ENCODE results near the gene M6PR.
A peak's percentile ranks its signal among the peaks of the same experiment; 100 is the strongest.
"Not testable (repeated sequence)": the region's sequence is repeated elsewhere in the genome, so short reads cannot be mapped to it uniquely, and the experiment has no call there.

M6PR gene

DNA sequence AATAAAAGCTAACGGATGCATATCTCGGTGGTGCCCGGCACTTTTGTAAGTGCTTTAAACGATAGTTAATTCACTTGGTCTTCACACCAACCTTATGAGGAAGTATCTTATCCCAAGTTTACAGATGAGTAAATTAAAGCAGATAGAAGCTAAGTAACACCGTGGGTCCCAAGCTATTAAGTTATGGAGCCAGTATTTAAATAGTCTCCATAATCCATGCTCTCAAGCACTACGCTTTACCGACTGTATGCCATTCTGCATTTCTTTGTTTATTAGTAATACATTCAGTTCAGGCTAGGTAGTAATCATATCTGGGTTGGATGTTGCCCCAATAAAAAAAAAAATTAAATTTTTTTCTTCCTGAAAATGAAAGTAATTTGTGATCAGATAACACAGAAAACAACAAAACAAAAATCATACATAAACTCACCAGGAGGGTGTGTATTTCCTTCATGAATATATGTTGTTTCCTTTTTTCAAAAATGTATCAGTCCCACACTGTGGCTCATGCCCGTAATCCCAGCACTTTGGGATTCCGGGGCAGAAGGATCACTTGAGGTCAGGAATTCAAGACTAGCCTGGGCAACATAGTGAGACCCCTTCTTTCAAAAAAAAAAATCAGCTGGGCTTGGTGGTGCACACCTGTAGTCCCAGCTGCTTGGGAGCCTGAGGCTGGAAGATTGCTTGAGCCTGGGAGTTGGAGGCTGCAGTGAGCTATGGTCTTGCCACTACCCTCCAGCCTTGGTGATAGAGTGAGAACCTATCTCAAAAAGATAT, 1.4 kb upstream of the M6PR start:
- DNase-seq (ENCODE audit: low spot score), result no peak

GRCh38 chr12:8950221-8950527, 729 bp upstream of the M6PR start:
- no peak for DNase-seq (ENCODE audit: low spot score)

DNA sequence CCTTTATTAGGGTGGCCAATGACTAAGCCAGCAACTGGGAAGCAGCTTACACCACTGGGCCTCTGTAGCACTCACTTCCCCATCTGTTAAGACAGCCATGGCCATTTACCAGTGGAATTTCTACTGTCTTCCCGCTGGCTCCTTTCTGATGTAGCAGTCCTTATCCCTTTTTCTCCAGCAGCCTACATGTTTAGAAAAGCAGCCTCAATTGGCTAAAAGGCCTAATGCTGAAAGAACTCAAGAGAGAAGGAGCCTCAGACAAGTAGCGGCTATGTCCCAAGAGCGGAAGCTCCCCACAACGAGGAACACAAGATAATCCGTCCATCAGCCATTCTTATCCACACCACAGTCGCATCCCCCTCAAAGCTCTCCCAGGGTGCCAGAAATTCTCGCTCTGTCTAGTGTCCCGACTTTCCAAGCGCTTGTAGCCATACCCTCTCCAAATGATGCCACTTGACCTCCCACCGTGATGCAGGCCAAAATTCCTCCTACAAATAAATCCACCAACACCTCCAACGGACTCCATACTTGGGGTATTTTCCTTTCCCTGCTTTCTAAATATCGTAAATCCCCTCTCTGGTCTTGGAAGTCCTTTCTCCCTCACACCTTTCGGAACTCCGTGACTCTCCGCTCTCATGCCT, 624 bp downstream of the M6PR start:
- peak; percentile 45 for DNase-seq (ENCODE audit: low spot score)

- DNase-seq (ENCODE audit: low spot score), result no peak
These were observed 1.7 kb downstream of the M6PR start for GRCh38 chr12:8947737-8948136.

- DNase-seq (ENCODE audit: low spot score), result no peak
These were observed 2.7 kb downstream of the M6PR start for GRCh38 chr12:8946733-8947132.

DNA sequence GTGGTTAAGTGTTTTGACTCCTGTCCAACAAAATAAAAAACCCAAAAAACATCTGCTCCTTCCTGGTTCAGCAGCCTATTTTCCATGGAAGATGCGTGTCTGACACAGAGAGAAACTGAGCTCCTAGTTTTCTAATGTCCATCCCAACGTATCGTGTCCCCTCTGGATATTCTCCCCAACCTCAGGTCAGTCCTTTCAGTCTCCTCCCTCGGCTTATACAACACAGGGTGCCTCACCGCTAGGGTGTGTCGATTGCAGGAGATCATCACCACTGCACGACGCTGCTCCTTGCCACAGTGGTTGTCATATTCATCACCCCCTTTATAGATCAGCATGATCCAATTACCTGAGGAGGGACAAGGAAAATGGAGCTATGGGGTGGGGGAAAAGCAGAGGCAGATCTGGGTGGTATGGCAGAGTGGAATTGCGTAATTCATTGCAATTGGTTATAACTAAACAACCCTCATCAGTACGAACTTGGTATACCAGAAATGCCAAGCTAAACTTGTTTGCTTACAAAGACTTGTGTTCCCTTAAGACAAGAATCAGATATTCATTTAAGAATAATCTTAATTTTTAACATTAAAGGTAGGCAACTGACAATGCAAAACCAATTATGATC, 5.8 kb downstream of the M6PR start:
- DNase-seq (ENCODE audit: low spot score), result no peak

- DNase-seq (ENCODE audit: low spot score), result no peak
These were observed 7.6 kb downstream of the M6PR start for GRCh38 chr12:8941691-8942478.

- not testable (repeated sequence) for DNase-seq (ENCODE audit: low spot score)
These were observed 11.5 kb downstream of the M6PR start for GRCh38 chr12:8937842-8938442.

DNA sequence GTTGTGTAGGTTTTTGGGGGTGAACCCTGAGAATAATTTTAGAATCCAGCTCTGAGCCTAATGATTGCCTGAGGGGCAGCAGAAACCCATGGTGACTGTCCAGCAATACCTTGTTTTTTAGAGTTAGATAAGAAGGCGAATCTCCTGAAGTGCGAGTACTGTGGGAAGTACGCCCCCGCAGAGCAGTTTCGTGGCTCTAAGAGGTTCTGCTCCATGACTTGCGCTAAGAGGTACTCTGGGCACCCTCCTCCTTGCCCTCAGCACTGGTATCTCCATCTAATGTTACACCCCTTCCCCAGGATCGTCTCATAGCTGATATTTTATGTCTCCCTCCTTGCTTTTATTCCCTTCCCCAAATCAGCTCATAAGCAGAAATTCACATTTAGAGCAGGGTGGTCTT, 12.7 kb downstream of the M6PR start:
- DNase-seq (ENCODE audit: low spot score), result no peak

- not testable (repeated sequence) for DNase-seq (ENCODE audit: low spot score)
These were observed 15.4 kb downstream of the M6PR start for GRCh38 chr12:8934080-8934479.

- DNase-seq (ENCODE audit: low spot score), result not testable (repeated sequence)
These were observed 17.0 kb downstream of the M6PR start for GRCh38 chr12:8932464-8932863.

DNA sequence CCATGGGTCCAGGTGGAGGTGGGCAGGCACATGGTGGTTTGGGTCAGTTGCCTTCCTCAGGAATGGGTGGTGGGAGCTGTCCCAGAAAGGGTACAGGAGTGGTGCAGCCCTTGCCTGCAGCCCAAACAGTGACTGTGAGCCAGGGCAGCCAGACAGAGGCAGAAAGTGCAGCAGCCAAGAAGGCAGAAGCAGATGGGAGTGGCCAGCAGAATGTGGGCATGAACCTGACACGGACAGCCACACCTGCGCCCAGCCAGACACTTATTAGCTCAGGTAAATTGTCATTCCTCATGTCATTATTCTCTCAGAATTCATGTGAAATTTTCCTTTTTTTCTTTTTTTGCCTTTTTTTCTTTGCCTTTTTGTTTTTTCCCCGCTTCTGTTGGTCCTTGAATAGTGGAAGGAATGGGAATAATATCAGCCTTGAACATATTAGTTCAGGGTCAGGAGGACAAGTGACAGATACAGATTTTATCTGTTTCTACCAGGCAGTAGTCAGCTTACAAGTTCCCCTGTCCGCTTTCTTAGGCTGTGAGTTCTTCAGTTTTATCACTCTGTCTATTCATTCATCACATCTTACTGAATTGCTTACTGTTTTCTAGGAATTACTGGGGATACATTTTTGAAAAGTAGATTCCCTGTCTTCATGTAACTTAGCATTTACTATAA, 18.7 kb downstream of the M6PR start:
- not testable (repeated sequence) for DNase-seq (ENCODE audit: low spot score)

DNA sequence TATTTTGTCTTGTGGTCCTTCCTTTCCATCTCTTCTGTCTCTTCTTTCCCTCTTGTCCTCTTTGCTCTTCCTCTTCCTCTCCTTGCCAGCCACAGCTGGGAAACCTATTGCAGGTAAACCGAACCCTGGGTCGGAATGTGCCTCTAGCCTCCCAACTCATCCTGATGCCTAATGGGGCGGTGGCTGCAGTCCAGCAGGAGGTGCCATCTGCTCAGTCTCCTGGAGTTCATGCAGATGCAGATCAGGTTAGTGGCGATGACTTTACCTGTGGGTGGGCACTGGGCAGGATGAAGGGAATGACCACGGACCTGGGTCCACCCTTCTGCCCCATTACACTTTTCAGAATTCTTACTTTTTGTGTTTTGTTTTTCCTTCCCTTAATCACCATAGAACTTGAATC, 26.9 kb downstream of the M6PR start:
- no peak for DNase-seq (ENCODE audit: low spot score)

GRCh38 chr12:8919643-8920042, 29.8 kb downstream of the M6PR start:
- not testable (repeated sequence) for DNase-seq (ENCODE audit: low spot score)

- no peak for DNase-seq (ENCODE audit: low spot score)
These were observed 31.7 kb downstream of the M6PR start for GRCh38 chr12:8917751-8918150.

DNA sequence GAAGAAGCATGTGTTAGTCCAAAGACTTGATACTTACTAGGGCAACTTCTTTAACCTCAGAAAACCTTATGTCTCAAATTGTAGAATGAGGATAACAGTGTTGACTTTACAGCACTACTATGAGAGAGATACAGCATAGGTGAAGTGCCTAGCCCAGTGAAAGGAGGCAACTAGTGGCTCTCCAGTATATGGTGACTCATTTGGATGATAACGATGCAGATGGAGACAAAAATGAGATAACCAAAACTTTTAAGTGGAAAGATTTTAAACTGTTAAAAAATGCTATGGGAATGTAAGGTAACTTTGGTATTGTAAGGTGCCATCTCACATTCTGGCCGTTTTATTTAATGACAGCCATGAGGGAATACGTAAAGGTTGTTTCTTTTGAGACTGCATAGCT, 32.4 kb downstream of the M6PR start:
- no peak for DNase-seq (ENCODE audit: low spot score)

DNA sequence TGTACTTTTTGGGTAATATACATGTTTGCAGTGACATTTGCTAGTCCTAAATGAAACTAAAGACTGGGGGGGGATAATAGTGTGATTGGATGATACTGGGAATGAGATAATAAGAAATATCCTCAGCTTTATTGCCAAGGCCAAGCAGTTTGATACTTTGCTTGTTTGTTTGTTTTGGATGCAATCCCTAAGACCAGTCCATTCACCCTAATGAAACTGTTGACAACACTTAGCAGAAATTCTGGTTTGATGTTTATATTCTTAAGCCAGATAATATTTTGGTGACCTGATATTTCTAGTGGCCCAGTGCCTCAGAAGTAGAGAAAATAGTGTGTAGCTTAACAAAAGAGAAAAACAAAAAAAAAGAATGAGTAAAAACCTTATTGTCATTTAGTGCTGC, 33.3 kb downstream of the M6PR start:
- no peak for DNase-seq (ENCODE audit: low spot score)

DNA sequence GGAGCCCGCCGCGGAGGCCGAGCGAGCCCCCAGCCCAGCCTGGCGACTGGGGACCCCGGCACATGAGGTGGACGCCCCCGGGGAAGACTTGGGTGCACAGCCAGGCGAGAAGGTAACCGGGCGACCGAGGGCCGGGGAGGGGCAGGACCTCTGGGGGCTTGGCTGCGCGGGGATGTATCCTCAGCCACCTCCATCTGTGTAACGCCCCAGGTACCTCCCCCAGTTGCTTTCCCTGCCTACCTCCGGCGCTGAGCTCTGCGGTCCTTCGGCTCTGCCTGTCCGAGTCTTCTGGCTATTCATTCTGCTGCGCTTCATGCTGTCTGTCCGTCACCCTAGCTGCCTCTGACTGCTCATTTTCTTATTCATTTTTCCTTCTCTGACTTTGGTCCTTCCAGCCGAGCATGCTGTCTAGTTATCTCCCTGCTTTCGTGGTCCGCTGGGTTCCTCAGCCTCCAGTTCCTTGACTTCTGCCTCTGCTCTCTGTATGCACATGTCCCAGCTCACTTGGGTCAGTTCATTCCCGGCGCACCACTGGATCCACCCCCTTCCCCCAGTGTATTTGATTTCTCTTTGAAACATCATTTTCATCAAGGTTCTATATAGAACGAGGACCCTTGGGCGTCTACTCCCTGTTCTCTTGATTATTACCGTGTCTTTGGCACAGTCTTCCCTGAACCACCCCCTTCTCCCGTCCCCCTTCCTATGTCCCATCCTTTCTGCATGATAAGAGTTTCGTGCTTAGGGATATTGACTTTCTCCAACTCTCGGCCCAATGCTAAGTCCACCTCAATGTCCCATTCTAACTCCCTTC, 34.5 kb downstream of the M6PR start:
- peak; percentile 23 for DNase-seq (ENCODE audit: low spot score)

DNA sequence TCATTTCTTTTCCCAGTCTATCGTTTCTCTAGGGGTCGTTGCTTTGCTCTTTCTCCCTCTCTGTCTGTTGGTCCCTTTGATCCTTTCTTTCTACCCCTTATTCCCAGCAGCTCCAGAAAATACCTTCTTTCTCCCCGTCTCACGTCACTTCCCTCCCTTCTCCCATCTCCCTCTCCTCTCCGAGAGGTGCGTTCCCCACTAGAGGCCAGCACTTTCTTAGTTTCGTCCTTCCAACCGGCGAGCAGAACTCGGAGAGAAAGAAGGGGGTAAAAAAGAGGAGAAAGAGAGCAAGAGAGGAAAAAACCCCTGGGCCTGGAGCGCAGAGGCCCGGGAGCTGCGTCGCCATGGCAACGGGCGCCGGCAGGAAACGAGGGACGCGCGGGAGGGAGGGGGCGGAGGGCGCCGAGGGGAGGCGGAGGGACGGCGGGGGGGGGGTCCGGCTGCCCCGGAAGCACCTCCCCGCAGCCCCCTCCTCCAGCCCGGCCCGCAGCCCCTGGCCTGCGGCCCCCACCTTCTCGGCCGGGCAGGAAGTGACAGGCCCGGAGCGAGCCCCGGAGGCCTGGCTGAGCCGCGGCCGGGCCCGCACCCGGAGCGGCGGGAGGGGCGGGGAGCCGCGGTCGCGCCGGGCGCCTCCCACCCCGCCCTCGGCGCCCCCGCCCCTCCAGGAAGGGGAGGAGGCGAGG, 35.3 kb downstream of the M6PR start, which contains the start of gene PHC1:
TSS of gene PHC1 (plus strand) at position 477 of the 683 bp plus-strand sequence. CDS start 3,169 bp downstream, outside the sequence.
- DNase-seq (ENCODE audit: low spot score), result peak; percentile 78

GRCh38 chr12:8913702-8914032, 35.8 kb downstream of the M6PR start:
- peak; percentile 39 for DNase-seq (ENCODE audit: low spot score)

Data from pons (tissue), 1 donor.